ENCODE data around the gene TRIM52.

Gene TRIM52

GRCh38 chr5:181241393-181241975 is 19.5 kb downstream of the TRIM52 start:
- Histone ChIP-seq H3K4me1 (ENCODE audit: control insufficient read depth, insufficient read depth, low read length) (peaks cover 6% of the 10 kb centered on the region), H3K27ac (ENCODE audit: insufficient read depth, low read depth, low read length, poor library complexity, severe bottlenecking) (no peak overlapping the region), H3K36me3 (ENCODE audit: control insufficient read depth, insufficient read depth, low read length) (peaks cover 52% of the 10 kb centered on the region), H3K27me3 (ENCODE audit: control insufficient read depth, insufficient read depth, low read length, poor library complexity, severe bottlenecking) (no peaks in the 10 kb centered on the region), H3K4me3 (ENCODE audit: insufficient read depth, low read depth, low read length) (peak overlapping the region; percentile 91), H3K9me3 (ENCODE audit: control insufficient read depth, low read length) (no peaks in the 10 kb centered on the region)
- 88 to 92% methylated on average over 6 of the region's 6 CpGs for WGBS, 2 experiments

GRCh38 chr5:181239062-181239663 is 21.8 kb downstream of the TRIM52 start:
- Histone ChIP-seq H3K27ac (ENCODE audit: insufficient read depth, low read depth, low read length, poor library complexity, severe bottlenecking) (no peak overlapping the region), H3K36me3 (ENCODE audit: control insufficient read depth, insufficient read depth, low read length) (peaks cover 61% of the 10 kb centered on the region), H3K4me1 (ENCODE audit: control insufficient read depth, insufficient read depth, low read length) (peaks cover 6% of the 10 kb centered on the region), H3K27me3 (ENCODE audit: control insufficient read depth, insufficient read depth, low read length, poor library complexity, severe bottlenecking) (no peaks in the 10 kb centered on the region), H3K4me3 (ENCODE audit: insufficient read depth, low read depth, low read length) (no peak overlapping the region), H3K9me3 (ENCODE audit: control insufficient read depth, low read length) (no peaks in the 10 kb centered on the region)
- WGBS, 2 experiments: 94% methylated on average over 9 of the region's 9 CpGs

DNA sequence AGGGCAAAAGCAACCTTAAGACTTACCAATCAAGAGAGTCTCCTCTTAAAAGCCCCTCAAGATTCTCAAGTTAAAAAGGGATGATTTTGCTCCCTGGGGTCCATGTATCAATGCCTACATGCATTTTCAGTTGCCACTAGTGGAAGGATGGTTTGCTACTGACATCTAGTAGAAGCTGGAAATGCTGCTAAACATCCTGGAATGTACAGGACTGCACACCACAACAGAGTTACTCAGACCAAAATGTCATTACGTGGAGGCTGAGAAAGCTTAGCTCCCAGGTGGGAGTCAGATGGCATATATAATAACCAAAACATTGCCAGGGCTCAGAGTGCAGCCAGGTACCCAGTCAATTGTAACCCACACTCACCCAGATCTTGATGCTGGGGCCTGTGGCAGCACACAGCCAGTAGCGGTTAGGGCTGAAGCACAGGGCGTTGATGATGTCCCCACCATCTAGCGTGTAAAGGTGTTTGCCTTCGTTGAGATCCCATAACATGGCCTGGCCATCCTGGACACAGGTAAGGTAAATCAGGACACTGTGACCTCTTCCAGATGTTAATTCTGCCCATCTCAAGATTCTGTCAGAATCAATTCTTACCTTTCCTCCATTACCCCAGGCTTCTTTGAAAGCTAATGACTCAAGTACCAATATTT is 23.1 kb downstream of the TRIM52 start:
- Histone ChIP-seq H3K4me1 (ENCODE audit: control insufficient read depth, insufficient read depth, low read length) (peaks cover 6% of the 10 kb centered on the region), H3K36me3 (ENCODE audit: control insufficient read depth, insufficient read depth, low read length) (peaks cover 62% of the 10 kb centered on the region), H3K27me3 (ENCODE audit: control insufficient read depth, insufficient read depth, low read length, poor library complexity, severe bottlenecking) (no peaks in the 10 kb centered on the region), H3K9me3 (ENCODE audit: control insufficient read depth, low read length) (no peaks in the 10 kb centered on the region), H3K27ac (ENCODE audit: insufficient read depth, low read depth, low read length, poor library complexity, severe bottlenecking) (no peak overlapping the region), H3K4me3 (ENCODE audit: insufficient read depth, low read depth, low read length) (no peak overlapping the region)
- 94 to 96% methylated on average over 5 of the region's 5 CpGs for WGBS, 2 experiments

GRCh38 chr5:181236954-181237641 is 23.8 kb downstream of the TRIM52 start:
- Histone ChIP-seq H3K9me3 (ENCODE audit: control insufficient read depth, low read length) (no peaks in the 10 kb centered on the region), H3K4me3 (ENCODE audit: insufficient read depth, low read depth, low read length) (no peak overlapping the region), H3K27me3 (ENCODE audit: control insufficient read depth, insufficient read depth, low read length, poor library complexity, severe bottlenecking) (no peaks in the 10 kb centered on the region), H3K4me1 (ENCODE audit: control insufficient read depth, insufficient read depth, low read length) (peaks cover 6% of the 10 kb centered on the region), H3K27ac (ENCODE audit: insufficient read depth, low read depth, low read length, poor library complexity, severe bottlenecking) (no peak overlapping the region), H3K36me3 (ENCODE audit: control insufficient read depth, insufficient read depth, low read length) (peaks cover 63% of the 10 kb centered on the region)
- 96% methylated on average over 10 of the region's 10 CpGs for WGBS, 2 experiments

DNA sequence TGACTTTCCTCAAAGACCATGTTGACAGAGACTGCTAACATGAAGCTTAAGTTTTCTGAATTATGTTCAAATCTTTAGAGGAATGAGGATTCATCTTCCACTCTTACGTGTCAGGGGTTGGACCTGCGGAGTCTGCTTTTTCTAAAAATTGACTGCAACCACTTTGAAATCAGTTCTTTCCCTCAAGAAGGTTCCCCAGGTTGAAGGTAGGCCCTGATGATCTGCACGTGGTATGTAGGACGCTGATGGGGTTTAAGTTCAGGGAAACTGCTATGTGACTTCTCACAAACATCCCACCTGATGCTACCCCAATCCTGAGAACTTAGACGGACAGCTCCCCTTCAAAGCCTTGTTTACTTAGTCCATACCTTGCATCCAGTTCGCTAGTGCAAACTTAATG is 24.5 kb downstream of the TRIM52 start:
- Histone ChIP-seq H3K36me3 (ENCODE audit: control insufficient read depth, insufficient read depth, low read length) (peaks cover 61% of the 10 kb centered on the region), H3K4me1 (ENCODE audit: control insufficient read depth, insufficient read depth, low read length) (no peaks in the 10 kb centered on the region), H3K9me3 (ENCODE audit: control insufficient read depth, low read length) (no peaks in the 10 kb centered on the region), H3K27me3 (ENCODE audit: control insufficient read depth, insufficient read depth, low read length, poor library complexity, severe bottlenecking) (no peaks in the 10 kb centered on the region), H3K4me3 (ENCODE audit: insufficient read depth, low read depth, low read length) (no peak overlapping the region), H3K27ac (ENCODE audit: insufficient read depth, low read depth, low read length, poor library complexity, severe bottlenecking) (no peak overlapping the region)
- 93 to 97% methylated on average over 5 to 6 of the region's 6 CpGs for WGBS, 2 experiments

- Histone ChIP-seq H3K27ac (ENCODE audit: insufficient read depth, low read depth, low read length, poor library complexity, severe bottlenecking) (peak overlapping the region; percentile 36), H3K27me3 (ENCODE audit: control insufficient read depth, insufficient read depth, low read length, poor library complexity, severe bottlenecking) (no peaks in the 10 kb centered on the region), H3K4me1 (ENCODE audit: control insufficient read depth, insufficient read depth, low read length) (no peaks in the 10 kb centered on the region), H3K9me3 (ENCODE audit: control insufficient read depth, low read length) (no peaks in the 10 kb centered on the region), H3K36me3 (ENCODE audit: control insufficient read depth, insufficient read depth, low read length) (peaks cover 59% of the 10 kb centered on the region), H3K4me3 (ENCODE audit: insufficient read depth, low read depth, low read length) (no peak overlapping the region)
- 92 to 94% methylated on average over 5 of the region's 5 CpGs for WGBS, 2 experiments
Measured at GRCh38 chr5:181235689-181236366, 25.1 kb downstream of the TRIM52 start.

- no peaks in the 10 kb centered on the region for H3K9me3 ChIP-seq (ENCODE audit: control insufficient read depth, low read length)
- WGBS, 2 experiments: 91 to 93% methylated on average over 5 of the region's 5 CpGs
- H3K4me1 ChIP-seq (ENCODE audit: control insufficient read depth, insufficient read depth, low read length): no peaks in the 10 kb centered on the region
- peaks cover 56% of the 10 kb centered on the region for H3K36me3 ChIP-seq (ENCODE audit: control insufficient read depth, insufficient read depth, low read length)
- H3K27ac ChIP-seq (ENCODE audit: insufficient read depth, low read depth, low read length, poor library complexity, severe bottlenecking): peak overlapping the region; percentile 36
- H3K27me3 ChIP-seq (ENCODE audit: control insufficient read depth, insufficient read depth, low read length, poor library complexity, severe bottlenecking): no peaks in the 10 kb centered on the region
- H3K4me3 ChIP-seq (ENCODE audit: insufficient read depth, low read depth, low read length): no peak overlapping the region
Measured at GRCh38 chr5:181235323-181235688, 25.6 kb downstream of the TRIM52 start.

DNA sequence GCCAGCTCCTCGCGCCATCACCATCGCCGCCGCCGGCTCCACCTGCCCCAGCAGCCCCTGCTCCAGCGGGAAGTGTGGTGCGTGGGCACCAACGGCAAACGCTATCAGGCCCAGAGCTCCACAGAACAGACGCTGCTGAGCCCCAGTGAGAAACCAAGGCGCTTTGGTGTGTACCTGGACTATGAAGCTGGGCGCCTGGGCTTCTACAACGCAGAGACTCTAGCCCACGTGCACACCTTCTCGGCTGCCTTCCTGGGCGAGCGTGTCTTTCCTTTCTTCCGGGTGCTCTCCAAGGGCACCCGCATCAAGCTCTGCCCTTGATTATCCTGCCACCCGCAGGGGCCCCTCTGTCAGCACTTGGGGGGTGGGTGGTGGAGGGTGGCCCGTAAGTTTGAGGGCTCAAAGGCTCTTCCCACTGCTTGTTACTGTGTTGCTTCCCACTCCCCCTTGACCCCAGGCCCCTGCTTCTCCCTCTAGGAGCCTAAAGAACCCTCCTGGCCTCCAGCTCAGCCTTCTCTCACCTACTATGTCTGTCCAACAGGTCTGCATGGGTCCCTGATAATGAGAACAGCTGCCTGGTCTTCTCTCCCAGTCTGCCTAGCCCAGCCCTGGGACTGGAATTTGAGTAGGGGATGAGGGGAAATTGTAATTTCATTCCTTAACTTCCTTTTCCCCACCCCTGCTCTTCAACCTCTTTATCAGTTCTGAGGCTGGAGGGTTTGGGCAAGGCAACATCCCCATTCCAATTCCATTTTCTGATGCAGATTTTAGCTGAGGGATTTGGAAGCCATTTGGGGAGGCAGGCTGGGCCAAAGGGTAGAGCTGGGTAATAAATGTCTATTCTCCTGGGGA is 26.3 kb downstream of the TRIM52 start:
- H3K4me1 ChIP-seq (ENCODE audit: control insufficient read depth, insufficient read depth, low read length): no peaks in the 10 kb centered on the region
- H3K4me3 ChIP-seq (ENCODE audit: insufficient read depth, low read depth, low read length): no peak overlapping the region
- no peaks in the 10 kb centered on the region for H3K27me3 ChIP-seq (ENCODE audit: control insufficient read depth, insufficient read depth, low read length, poor library complexity, severe bottlenecking)
- H3K9me3 ChIP-seq (ENCODE audit: control insufficient read depth, low read length): no peaks in the 10 kb centered on the region
- 91 to 93% methylated on average over 22 of the region's 22 CpGs for WGBS, 2 experiments
- H3K36me3 ChIP-seq (ENCODE audit: control insufficient read depth, insufficient read depth, low read length): peaks cover 57% of the 10 kb centered on the region
- peak overlapping the region; percentile 3 for H3K27ac ChIP-seq (ENCODE audit: insufficient read depth, low read depth, low read length, poor library complexity, severe bottlenecking)

- 93% methylated on average over 24 of the region's 24 CpGs for WGBS, 2 experiments
- no peak overlapping the region for H3K4me3 ChIP-seq (ENCODE audit: insufficient read depth, low read depth, low read length)
- no peaks in the 10 kb centered on the region for H3K9me3 ChIP-seq (ENCODE audit: control insufficient read depth, low read length)
- no peaks in the 10 kb centered on the region for H3K4me1 ChIP-seq (ENCODE audit: control insufficient read depth, insufficient read depth, low read length)
- no peak overlapping the region for H3K27ac ChIP-seq (ENCODE audit: insufficient read depth, low read depth, low read length, poor library complexity, severe bottlenecking)
- no peaks in the 10 kb centered on the region for H3K27me3 ChIP-seq (ENCODE audit: control insufficient read depth, insufficient read depth, low read length, poor library complexity, severe bottlenecking)
- H3K36me3 ChIP-seq (ENCODE audit: control insufficient read depth, insufficient read depth, low read length): peaks cover 51% of the 10 kb centered on the region
Measured at GRCh38 chr5:181233801-181234454, 27.0 kb downstream of the TRIM52 start.

Data from ectodermal cell (in vitro differentiated cells).